Thoracic aorta (tissue), 2 donors: Measurements from ENCODE around the gene ATP6V1G2. TPM values are rescaled to one million over a fixed set of nuclear protein-coding genes. Genes with fewer than 3 reads are reported as not detected.
A peak's percentile ranks its signal among the peaks of the same experiment; 100 is the strongest.

ENCODE experiments used
- ATAC-seq: fragments of 150-250 bp; one replicate; pipeline ENCODE4 v1.8.0; 2017; ENCODE audit warnings: low read depth; ENCODE audit not compliant: insufficient number of reproducible peaks, low FRiP score
- DNase-seq: peaks from one replicate; pipeline ENCODE4 v3.0.0-alpha.2; 2020; ENCODE audit warnings: low spot score
- H3K27ac ChIP-seq, 2 donors: fragments of 200-600 bp; sonication (generic); 1 replicate in 1 of 2; 2 replicates in 1 of 2; pipeline ENCODE4 v1.5.1; 2016; ENCODE audit warnings: mild to moderate bottlenecking in 2 of 2, moderate library complexity in 2 of 2
- H3K27me3 ChIP-seq: fragments of 200-600 bp; sonication (generic); replicated peaks from 2 replicates; pipeline ENCODE4 v1.6.0; 2016; ENCODE audit warnings: mild to moderate bottlenecking; ENCODE audit not compliant: insufficient read depth
- H3K36me3 ChIP-seq: fragments of 200-600 bp; sonication (generic); one replicate; pipeline ENCODE4 v1.5.1; 2016
- H3K4me1 ChIP-seq, 2 donors: fragments of 200-600 bp; sonication (generic); 1 replicate in 1 of 2; 2 replicates in 1 of 2; pipeline versions ENCODE4 v1.5.1 to v1.6.0; 2016; ENCODE audit warnings: low read depth in 2 of 2, mild to moderate bottlenecking in 1 of 2; ENCODE audit not compliant: control insufficient read depth in 1 of 2
- H3K4me3 ChIP-seq: fragments of 200-600 bp; sonication (generic); 2 replicates; pipeline ENCODE4 v1.5.1; 2016; ENCODE audit warnings: mild to moderate bottlenecking
- H3K9me3 ChIP-seq: fragments of 200-600 bp; sonication (generic); 2 replicates; pipeline ENCODE4 v1.5.1; 2016
- total RNA-seq, 2 donors: library from RNA; depleted of rRNA; stranded (reverse); fragments of >200 nt; gene quantifications; one replicate each; pipeline versions ENCODE4 v1.1.0 to v1.2.3, GENCODE V29; 2016
- TF ChIP-seq, protein P1 (sequence below): fragments of 200-600 bp; sonication (generic); IDR thresholded peaks from one replicate; pipeline ENCODE4 v1.5.1; 2019; ENCODE audit warnings: antibody characterized with exemption

Gene ATP6V1G2
- total RNA-seq, 2 donors from 2014 or later: 0.78 to 0.95 TPM

DNA sequence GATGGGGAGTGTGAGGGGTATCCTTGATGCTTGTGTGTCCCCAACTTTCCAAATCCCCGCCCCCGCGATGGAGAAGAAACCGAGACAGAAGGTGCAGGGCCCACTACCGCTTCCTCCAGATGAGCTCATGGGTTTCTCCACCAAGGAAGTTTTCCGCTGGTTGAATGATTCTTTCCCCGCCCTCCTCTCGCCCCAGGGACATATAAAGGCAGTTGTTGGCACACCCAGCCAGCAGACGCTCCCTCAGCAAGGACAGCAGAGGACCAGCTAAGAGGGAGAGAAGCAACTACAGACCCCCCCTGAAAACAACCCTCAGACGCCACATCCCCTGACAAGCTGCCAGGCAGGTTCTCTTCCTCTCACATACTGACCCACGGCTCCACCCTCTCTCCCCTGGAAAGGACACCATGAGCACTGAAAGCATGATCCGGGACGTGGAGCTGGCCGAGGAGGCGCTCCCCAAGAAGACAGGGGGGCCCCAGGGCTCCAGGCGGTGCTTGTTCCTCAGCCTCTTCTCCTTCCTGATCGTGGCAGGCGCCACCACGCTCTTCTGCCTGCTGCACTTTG, 29.0 kb upstream of the ATP6V1G2 start, which contains the start of gene TNF:
Gene TNF, plus strand, starts transcription at position 231 of the 567 bp plus-strand sequence. Its CDS starts 177 bp downstream, at position 408.
- Histone ChIP-seq H3K36me3 (no peaks in the 10 kb centered on the region), H3K27me3 (no peaks in the 10 kb centered on the region), H3K4me1 (peaks cover under 1 to 1% of the 10 kb centered on the region in 2 donors), H3K9me3 (no peaks in the 10 kb centered on the region), H3K4me3 (peak within 1 kb of the TSS; percentile 67), H3K27ac (peak within 1 kb of the TSS in 1 of 2 donors; percentile 38)
- no peak for ATAC-seq
- TF ChIP-seq, protein P1, sequence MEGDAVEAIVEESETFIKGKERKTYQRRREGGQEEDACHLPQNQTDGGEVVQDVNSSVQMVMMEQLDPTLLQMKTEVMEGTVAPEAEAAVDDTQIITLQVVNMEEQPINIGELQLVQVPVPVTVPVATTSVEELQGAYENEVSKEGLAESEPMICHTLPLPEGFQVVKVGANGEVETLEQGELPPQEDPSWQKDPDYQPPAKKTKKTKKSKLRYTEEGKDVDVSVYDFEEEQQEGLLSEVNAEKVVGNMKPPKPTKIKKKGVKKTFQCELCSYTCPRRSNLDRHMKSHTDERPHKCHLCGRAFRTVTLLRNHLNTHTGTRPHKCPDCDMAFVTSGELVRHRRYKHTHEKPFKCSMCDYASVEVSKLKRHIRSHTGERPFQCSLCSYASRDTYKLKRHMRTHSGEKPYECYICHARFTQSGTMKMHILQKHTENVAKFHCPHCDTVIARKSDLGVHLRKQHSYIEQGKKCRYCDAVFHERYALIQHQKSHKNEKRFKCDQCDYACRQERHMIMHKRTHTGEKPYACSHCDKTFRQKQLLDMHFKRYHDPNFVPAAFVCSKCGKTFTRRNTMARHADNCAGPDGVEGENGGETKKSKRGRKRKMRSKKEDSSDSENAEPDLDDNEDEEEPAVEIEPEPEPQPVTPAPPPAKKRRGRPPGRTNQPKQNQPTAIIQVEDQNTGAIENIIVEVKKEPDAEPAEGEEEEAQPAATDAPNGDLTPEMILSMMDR: no peak
- no peak for DNase-seq

DNA sequence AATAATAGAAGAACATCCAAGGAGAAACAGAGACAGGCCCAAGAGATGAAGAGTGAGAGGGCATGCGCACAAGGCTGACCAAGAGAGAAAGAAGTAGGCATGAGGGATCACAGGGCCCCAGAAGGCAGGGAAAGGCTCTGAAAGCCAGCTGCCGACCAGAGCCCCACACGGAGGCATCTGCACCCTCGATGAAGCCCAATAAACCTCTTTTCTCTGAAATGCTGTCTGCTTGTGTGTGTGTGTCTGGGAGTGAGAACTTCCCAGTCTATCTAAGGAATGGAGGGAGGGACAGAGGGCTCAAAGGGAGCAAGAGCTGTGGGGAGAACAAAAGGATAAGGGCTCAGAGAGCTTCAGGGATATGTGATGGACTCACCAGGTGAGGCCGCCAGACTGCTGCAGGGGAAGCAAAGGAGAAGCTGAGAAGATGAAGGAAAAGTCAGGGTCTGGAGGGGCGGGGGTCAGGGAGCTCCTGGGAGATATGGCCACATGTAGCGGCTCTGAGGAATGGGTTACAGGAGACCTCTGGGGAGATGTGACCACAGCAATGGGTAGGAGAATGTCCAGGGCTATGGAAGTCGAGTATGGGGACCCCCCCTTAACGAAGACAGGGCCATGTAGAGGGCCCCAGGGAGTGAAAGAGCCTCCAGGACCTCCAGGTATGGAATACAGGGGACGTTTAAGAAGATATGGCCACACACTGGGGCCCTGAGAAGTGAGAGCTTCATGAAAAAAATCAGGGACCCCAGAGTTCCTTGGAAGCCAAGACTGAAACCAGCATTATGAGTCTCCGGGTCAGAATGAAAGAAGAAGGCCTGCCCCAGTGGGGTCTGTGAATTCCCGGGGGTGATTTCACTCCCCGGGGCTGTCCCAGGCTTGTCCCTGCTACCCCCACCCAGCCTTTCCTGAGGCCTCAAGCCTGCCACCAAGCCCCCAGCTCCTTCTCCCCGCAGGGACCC, 28.0 kb upstream of the ATP6V1G2 start:
- TF ChIP-seq, protein P1: no peak
- Histone ChIP-seq H3K36me3 (no peaks in the 10 kb centered on the region), H3K9me3 (no peaks in the 10 kb centered on the region), H3K4me1 (no peaks in the 10 kb centered on the region), H3K4me3 (no peak overlapping the region), H3K27ac (no peak overlapping the region), H3K27me3 (no peaks in the 10 kb centered on the region)
- no peak for DNase-seq
- ATAC-seq: no peak

DNA sequence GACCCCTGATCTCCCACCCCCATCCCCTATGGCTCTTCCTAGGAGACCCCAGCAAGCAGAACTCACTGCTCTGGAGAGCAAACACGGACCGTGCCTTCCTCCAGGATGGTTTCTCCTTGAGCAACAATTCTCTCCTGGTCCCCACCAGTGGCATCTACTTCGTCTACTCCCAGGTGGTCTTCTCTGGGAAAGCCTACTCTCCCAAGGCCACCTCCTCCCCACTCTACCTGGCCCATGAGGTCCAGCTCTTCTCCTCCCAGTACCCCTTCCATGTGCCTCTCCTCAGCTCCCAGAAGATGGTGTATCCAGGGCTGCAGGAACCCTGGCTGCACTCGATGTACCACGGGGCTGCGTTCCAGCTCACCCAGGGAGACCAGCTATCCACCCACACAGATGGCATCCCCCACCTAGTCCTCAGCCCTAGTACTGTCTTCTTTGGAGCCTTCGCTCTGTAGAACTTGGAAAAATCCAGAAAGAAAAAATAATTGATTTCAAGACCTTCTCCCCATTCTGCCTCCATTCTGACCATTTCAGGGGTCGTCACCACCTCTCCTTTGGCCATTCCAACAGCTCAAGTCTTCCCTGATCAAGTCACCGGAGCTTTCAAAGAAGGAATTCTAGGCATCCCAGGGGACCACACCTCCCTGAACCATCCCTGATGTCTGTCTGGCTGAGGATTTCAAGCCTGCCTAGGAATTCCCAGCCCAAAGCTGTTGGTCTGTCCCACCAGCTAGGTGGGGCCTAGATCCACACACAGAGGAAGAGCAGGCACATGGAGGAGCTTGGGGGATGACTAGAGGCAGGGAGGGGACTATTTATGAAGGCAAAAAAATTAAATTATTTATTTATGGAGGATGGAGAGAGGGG, 27.1 kb upstream of the ATP6V1G2 start:
- H3K36me3 ChIP-seq: no peaks in the 10 kb centered on the region
- no peak for ATAC-seq
- H3K9me3 ChIP-seq: no peaks in the 10 kb centered on the region
- H3K4me1 ChIP-seq: no peaks in the 10 kb centered on the region
- no peak for DNase-seq
- TF ChIP-seq, protein P1: no peak
- no peaks in the 10 kb centered on the region for H3K27me3 ChIP-seq
- no peak overlapping the region for H3K4me3 ChIP-seq
- no peak overlapping the region for H3K27ac ChIP-seq

DNA sequence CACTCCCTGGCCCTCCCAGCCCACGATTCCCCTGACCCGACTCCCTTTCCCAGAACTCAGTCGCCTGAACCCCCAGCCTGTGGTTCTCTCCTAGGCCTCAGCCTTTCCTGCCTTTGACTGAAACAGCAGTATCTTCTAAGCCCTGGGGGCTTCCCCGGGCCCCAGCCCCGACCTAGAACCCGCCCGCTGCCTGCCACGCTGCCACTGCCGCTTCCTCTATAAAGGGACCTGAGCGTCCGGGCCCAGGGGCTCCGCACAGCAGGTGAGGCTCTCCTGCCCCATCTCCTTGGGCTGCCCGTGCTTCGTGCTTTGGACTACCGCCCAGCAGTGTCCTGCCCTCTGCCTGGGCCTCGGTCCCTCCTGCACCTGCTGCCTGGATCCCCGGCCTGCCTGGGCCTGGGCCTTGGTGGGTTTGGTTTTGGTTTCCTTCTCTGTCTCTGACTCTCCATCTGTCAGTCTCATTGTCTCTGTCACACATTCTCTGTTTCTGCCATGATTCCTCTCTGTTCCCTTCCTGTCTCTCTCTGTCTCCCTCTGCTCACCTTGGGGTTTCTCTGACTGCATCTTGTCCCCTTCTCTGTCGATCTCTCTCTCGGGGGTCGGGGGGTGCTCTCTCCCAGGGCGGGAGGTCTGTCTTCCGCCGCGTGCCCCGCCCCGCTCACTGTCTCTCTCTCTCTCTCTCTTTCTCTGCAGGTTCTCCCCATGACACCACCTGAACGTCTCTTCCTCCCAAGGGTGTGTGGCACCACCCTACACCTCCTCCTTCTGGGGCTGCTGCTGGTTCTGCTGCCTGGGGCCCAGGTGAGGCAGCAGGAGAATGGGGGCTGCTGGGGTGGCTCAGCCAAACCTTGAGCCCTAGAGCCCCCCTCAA, 25.9 kb upstream of the ATP6V1G2 start, which contains the start of gene LTA:
Gene LTA, plus strand, starts transcription at position 249 of the 871 bp plus-strand sequence. Its CDS starts 454 bp downstream, at position 703.
- H3K9me3 ChIP-seq: no peaks in the 10 kb centered on the region
- ATAC-seq: no peak
- H3K4me1 ChIP-seq: no peaks in the 10 kb centered on the region
- H3K27ac ChIP-seq: no peak within 1 kb of the TSS
- TF ChIP-seq, protein P1: no peak
- no peak for DNase-seq
- H3K36me3 ChIP-seq: no peaks in the 10 kb centered on the region
- H3K27me3 ChIP-seq: no peaks in the 10 kb centered on the region
- H3K4me3 ChIP-seq: peak within 1 kb of the TSS; percentile 21
